Nephron progenitor cell (in vitro differentiated cells): ENCODE results near the gene ABCC3.
A peak's percentile ranks its signal among the peaks of the same experiment; 100 is the strongest.
"Not testable (repeated sequence)": the region's sequence is repeated elsewhere in the genome, so short reads cannot be mapped to it uniquely, and the experiment has no call there.

ENCODE experiments used
- DNase-seq: peaks from one replicate; pipeline ENCODE4 v3.0.0; 2021
- H3K27ac Mint-ChIP-seq: 2 replicates; pipeline ENCODE4 v1.8.0; 2021; ENCODE audit warnings: mild to moderate bottlenecking, moderate library complexity, mixed read lengths
- H3K27me3 Mint-ChIP-seq: 2 replicates; pipeline ENCODE4 v1.8.0; 2021; ENCODE audit warnings: mild to moderate bottlenecking, low read depth, mixed read lengths; ENCODE audit not compliant: poor library complexity
- H3K36me3 Mint-ChIP-seq: 2 replicates; pipeline ENCODE4 v1.8.0; 2021; ENCODE audit warnings: low read depth, mixed read lengths
- H3K4me1 Mint-ChIP-seq: 2 replicates; pipeline ENCODE4 v1.8.0; 2021; ENCODE audit warnings: mixed read lengths
- H3K4me3 Mint-ChIP-seq: 2 replicates; pipeline ENCODE4 v1.8.0; 2021; ENCODE audit warnings: mild to moderate bottlenecking, moderate library complexity, mixed read lengths
- H3K9me3 Mint-ChIP-seq: 2 replicates; pipeline ENCODE4 v1.8.0; 2021; ENCODE audit warnings: mild to moderate bottlenecking, moderate library complexity, mixed read lengths
- CTCF ChIP-seq: fragments of 200-600 bp; sonication (generic); IDR thresholded peaks from 2 replicates; pipeline ENCODE4 v1.5.0; 2021; ENCODE audit warnings: antibody characterized with exemption

The ABCC3 gene

GRCh38 chr17:50719144-50719923 lies 84.7 kb downstream of the ABCC3 start, which contains the start of gene LUC7L3:
LUC7L3 (plus strand) TSS chr17:50719603; CDS start chr17:50719733, 130 bp downstream.
- no peak for TF ChIP-seq CTCF
- peaks cover 33% of the 10 kb centered on the region for H3K4me1 Mint-ChIP-seq
- peak; percentile 95 for DNase-seq
- peaks cover 7% of the 10 kb centered on the region for H3K27me3 Mint-ChIP-seq
- H3K9me3 Mint-ChIP-seq, result no peaks in the 10 kb centered on the region
- H3K36me3 Mint-ChIP-seq, result peaks cover 14% of the 10 kb centered on the region
- peak within 1 kb of the TSS; percentile 99 for H3K4me3 Mint-ChIP-seq
- H3K27ac Mint-ChIP-seq, result peak within 1 kb of the TSS; percentile 100

GRCh38 chr17:50719924-50720794 lies 85.5 kb downstream of the ABCC3 start:
- peaks cover 19% of the 10 kb centered on the region for H3K36me3 Mint-ChIP-seq
- TF ChIP-seq CTCF, result no peak
- peak overlapping the region; percentile 100 for H3K27ac Mint-ChIP-seq
- H3K9me3 Mint-ChIP-seq, result no peaks in the 10 kb centered on the region
- peaks cover 25% of the 10 kb centered on the region for H3K4me1 Mint-ChIP-seq
- DNase-seq, result no peak
- H3K27me3 Mint-ChIP-seq, result peaks cover 3% of the 10 kb centered on the region
- H3K4me3 Mint-ChIP-seq, result peak overlapping the region; percentile 99

DNA sequence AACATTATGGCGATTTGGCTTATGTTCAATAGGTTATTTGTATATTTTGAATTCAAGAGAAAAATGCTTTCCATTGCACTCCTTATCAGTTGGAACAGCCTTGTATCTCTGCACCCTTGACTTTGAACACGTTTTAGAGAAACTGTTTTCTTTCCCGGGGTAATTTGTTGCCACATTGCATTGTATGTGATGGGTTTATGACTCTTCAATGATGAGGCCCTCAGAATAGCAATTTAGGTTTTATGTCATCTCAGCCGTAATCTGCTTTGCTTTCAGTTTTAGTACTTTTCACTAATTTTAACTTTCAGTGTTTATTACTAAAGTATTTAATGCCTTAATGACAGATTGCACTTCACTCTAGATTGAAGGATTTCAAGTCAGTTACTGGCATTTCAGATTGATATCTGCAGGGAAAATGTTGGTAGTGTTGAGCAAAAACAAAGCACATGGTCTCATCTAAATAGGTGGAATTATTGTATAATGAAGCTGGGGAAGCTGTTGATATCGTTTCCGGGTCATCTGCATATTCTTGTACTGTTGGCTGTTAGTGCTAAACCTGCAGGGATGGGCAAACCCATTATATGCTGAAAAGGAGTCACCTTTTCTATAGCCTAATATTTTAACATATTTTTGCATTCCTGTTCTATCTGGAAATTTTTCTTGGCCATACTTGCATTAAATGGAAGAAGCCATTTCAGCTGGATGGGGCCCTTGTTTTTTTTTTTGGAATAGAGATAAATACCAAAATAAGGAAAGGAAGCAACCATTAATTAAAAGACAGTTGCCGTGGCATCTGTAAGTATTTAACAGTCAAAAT lies 86.7 kb downstream of the ABCC3 start:
- DNase-seq, result no peak
- peaks cover 29% of the 10 kb centered on the region for H3K4me1 Mint-ChIP-seq
- no peaks in the 10 kb centered on the region for H3K9me3 Mint-ChIP-seq
- peaks cover 22% of the 10 kb centered on the region for H3K36me3 Mint-ChIP-seq
- H3K27ac Mint-ChIP-seq, result peak overlapping the region; percentile 100
- TF ChIP-seq CTCF, result no peak
- H3K4me3 Mint-ChIP-seq, result peak overlapping the region; percentile 99
- peaks cover 2% of the 10 kb centered on the region for H3K27me3 Mint-ChIP-seq

DNA sequence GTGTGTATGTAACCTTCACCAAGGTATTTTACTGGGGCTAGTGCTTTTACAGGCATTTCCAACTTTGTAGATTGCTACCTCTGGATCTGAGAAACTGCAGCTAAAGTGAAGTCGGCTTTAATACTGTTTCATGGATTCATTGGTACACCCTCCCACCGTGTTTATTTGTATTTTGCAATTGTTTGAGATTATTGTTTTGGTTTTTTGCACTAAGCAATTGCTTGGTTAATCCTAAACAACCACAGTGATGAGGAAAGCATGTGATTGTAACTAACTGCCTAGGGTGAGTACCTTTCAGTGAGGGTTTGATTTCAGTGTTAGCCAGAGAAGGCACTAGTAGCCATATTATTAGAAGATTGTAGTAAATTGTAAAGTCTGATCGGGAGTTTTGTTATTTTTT lies 88.1 kb downstream of the ABCC3 start:
- Mint-ChIP-seq H3K27ac (peak overlapping the region; percentile 5), H3K9me3 (no peaks in the 10 kb centered on the region), H3K36me3 (peaks cover 30% of the 10 kb centered on the region), H3K4me3 (peak overlapping the region; percentile 99), H3K4me1 (peaks cover 41% of the 10 kb centered on the region), H3K27me3 (no peaks in the 10 kb centered on the region)
- no peak for DNase-seq
- TF ChIP-seq CTCF, result no peak

GRCh38 chr17:50724622-50725021 lies 89.9 kb downstream of the ABCC3 start:
- DNase-seq, H3K27ac Mint-ChIP-seq, H3K27me3 Mint-ChIP-seq, H3K4me3 Mint-ChIP-seq, H3K9me3 Mint-ChIP-seq: not testable (repeated sequence)
- peaks cover 34% of the 10 kb centered on the region for H3K36me3 Mint-ChIP-seq
- peaks cover 47% of the 10 kb centered on the region for H3K4me1 Mint-ChIP-seq
